ENCODE measurements around the gene CACNA1C.

CACNA1C gene

GRCh38 chr12:2319737-2320506 is 267.1 kb downstream of the CACNA1C start:
- no peak overlapping the region for H3K9ac ChIP-seq (ENCODE audit: low read length in 2 of 2)
- H3K27me3 ChIP-seq (ENCODE audit: control insufficient read depth in 1 of 2, insufficient read depth in 2 of 2, low read length in 2 of 2), result no peaks in the 10 kb centered on the region
- no peaks in the 10 kb centered on the region for H3K9me3 ChIP-seq (ENCODE audit: control insufficient read depth in 2 of 2, low read length in 2 of 2)
- H3K36me3 ChIP-seq (ENCODE audit: control insufficient read depth in 2 of 2, insufficient read depth in 2 of 2, low read length in 2 of 2), result no peaks in the 10 kb centered on the region
- no peak overlapping the region for H3K27ac ChIP-seq (ENCODE audit: low read length)
- peaks cover 62% of the 10 kb centered on the region for H3K4me1 ChIP-seq (ENCODE audit: control insufficient read depth, insufficient read depth, low read length)
- no peak overlapping the region for H3K4me3 ChIP-seq (ENCODE audit: low read length in 2 of 2)

GRCh38 chr12:2320841-2321240 is 268.1 kb downstream of the CACNA1C start:
- Histone ChIP-seq H3K27ac (ENCODE audit: low read length) (no peak overlapping the region), H3K27me3 (ENCODE audit: control insufficient read depth in 1 of 2, insufficient read depth in 2 of 2, low read length in 2 of 2) (no peaks in the 10 kb centered on the region), H3K9ac (ENCODE audit: low read length in 2 of 2) (no peak overlapping the region), H3K4me1 (ENCODE audit: control insufficient read depth, insufficient read depth, low read length) (peaks cover 62% of the 10 kb centered on the region), H3K9me3 (ENCODE audit: control insufficient read depth in 2 of 2, low read length in 2 of 2) (no peaks in the 10 kb centered on the region), H3K4me3 (ENCODE audit: low read length in 2 of 2) (no peak overlapping the region), H3K36me3 (ENCODE audit: control insufficient read depth in 2 of 2, insufficient read depth in 2 of 2, low read length in 2 of 2) (no peaks in the 10 kb centered on the region)

GRCh38 chr12:2322554-2323120 is 269.9 kb downstream of the CACNA1C start:
- Histone ChIP-seq H3K9me3 (ENCODE audit: control insufficient read depth in 2 of 2, low read length in 2 of 2) (no peaks in the 10 kb centered on the region), H3K36me3 (ENCODE audit: control insufficient read depth in 2 of 2, insufficient read depth in 2 of 2, low read length in 2 of 2) (no peaks in the 10 kb centered on the region), H3K4me3 (ENCODE audit: low read length in 2 of 2) (no peak overlapping the region), H3K4me1 (ENCODE audit: control insufficient read depth, insufficient read depth, low read length) (peaks cover 59% of the 10 kb centered on the region), H3K9ac (ENCODE audit: low read length in 2 of 2) (no peak overlapping the region), H3K27me3 (ENCODE audit: control insufficient read depth in 1 of 2, insufficient read depth in 2 of 2, low read length in 2 of 2) (no peaks in the 10 kb centered on the region), H3K27ac (ENCODE audit: low read length) (no peak overlapping the region)

DNA sequence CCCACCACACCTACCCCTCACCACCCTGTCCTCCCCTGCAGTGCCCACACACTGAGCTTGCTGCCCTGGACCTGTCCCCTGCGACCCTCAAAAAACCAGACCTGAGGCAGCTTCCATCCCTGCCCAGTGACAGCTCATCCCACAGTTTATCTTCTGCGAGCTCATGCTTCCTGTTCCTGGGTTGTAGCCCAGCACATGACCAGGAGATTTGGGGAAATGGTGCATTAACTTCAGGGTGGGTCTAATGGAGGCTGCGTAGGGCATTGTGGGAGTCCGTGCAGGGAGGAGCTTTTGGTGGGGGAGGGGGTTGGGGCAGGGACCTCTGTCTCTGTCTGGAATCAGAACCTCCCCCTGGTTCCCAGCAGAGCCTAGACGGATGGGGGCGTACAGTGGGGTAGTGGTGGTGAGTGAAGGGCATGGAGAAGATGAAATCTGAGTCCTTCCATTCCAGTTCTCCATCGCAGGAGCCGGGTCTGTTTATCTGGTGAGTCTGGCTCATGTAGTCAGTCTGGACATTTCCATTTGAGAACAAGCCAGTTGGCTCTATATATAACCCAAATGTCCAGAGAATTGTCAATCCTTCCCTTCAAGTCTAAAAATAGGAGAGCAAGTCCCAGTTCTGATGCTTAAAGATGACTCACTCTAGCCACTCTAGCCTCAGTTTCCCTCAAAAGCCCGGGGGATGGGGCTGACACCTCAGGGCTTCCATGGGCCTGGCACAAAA is 270.9 kb downstream of the CACNA1C start:
- H3K4me1 ChIP-seq (ENCODE audit: control insufficient read depth, insufficient read depth, low read length), result peaks cover 51% of the 10 kb centered on the region
- H3K27me3 ChIP-seq (ENCODE audit: control insufficient read depth in 1 of 2, insufficient read depth in 2 of 2, low read length in 2 of 2), result no peaks in the 10 kb centered on the region
- no peaks in the 10 kb centered on the region for H3K36me3 ChIP-seq (ENCODE audit: control insufficient read depth in 2 of 2, insufficient read depth in 2 of 2, low read length in 2 of 2)
- H3K4me3 ChIP-seq (ENCODE audit: low read length in 2 of 2), result no peak overlapping the region
- H3K9ac ChIP-seq (ENCODE audit: low read length in 2 of 2), result no peak overlapping the region
- H3K9me3 ChIP-seq (ENCODE audit: control insufficient read depth in 2 of 2, low read length in 2 of 2), result no peaks in the 10 kb centered on the region
- H3K27ac ChIP-seq (ENCODE audit: low read length), result peak overlapping the region; percentile 46

DNA sequence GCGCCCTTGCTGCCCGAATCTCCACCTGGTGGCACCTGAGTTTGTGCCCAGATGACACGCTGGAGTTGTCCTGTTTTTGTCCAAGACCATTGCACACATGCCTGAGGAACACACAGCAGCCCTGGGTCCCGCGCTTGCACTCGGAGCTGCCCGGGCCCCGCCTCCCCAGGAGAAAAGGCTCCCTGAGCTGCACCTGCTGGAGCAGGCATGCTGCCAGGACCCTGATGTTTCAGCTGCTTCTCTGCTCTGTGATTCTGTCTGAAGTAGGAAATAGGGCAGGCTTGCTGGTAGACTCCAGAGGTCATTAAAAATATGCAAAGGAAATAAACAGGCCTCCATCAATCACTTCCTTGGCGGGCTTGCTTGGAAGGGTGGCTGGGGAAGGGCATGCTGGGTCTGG is 271.6 kb downstream of the CACNA1C start:
- H3K27me3 ChIP-seq (ENCODE audit: control insufficient read depth in 1 of 2, insufficient read depth in 2 of 2, low read length in 2 of 2), result no peaks in the 10 kb centered on the region
- peak overlapping the region; percentile 55 for H3K27ac ChIP-seq (ENCODE audit: low read length)
- H3K9me3 ChIP-seq (ENCODE audit: control insufficient read depth in 2 of 2, low read length in 2 of 2), result no peaks in the 10 kb centered on the region
- no peak overlapping the region for H3K9ac ChIP-seq (ENCODE audit: low read length in 2 of 2)
- H3K4me3 ChIP-seq (ENCODE audit: low read length in 2 of 2), result peak overlapping the region in 1 of 2 donors; percentile 15
- peaks cover 44% of the 10 kb centered on the region for H3K4me1 ChIP-seq (ENCODE audit: control insufficient read depth, insufficient read depth, low read length)
- H3K36me3 ChIP-seq (ENCODE audit: control insufficient read depth in 2 of 2, insufficient read depth in 2 of 2, low read length in 2 of 2), result no peaks in the 10 kb centered on the region

GRCh38 chr12:2325519-2325918 is 272.7 kb downstream of the CACNA1C start:
- peak overlapping the region; percentile 11 for H3K27ac ChIP-seq (ENCODE audit: low read length)
- H3K9ac ChIP-seq (ENCODE audit: low read length in 2 of 2), result no peak overlapping the region
- no peaks in the 10 kb centered on the region for H3K9me3 ChIP-seq (ENCODE audit: control insufficient read depth in 2 of 2, low read length in 2 of 2)
- H3K36me3 ChIP-seq (ENCODE audit: control insufficient read depth in 2 of 2, insufficient read depth in 2 of 2, low read length in 2 of 2), result no peaks in the 10 kb centered on the region
- H3K4me3 ChIP-seq (ENCODE audit: low read length in 2 of 2), result no peak overlapping the region
- no peaks in the 10 kb centered on the region for H3K27me3 ChIP-seq (ENCODE audit: control insufficient read depth in 1 of 2, insufficient read depth in 2 of 2, low read length in 2 of 2)
- peaks cover 42% of the 10 kb centered on the region for H3K4me1 ChIP-seq (ENCODE audit: control insufficient read depth, insufficient read depth, low read length)

DNA sequence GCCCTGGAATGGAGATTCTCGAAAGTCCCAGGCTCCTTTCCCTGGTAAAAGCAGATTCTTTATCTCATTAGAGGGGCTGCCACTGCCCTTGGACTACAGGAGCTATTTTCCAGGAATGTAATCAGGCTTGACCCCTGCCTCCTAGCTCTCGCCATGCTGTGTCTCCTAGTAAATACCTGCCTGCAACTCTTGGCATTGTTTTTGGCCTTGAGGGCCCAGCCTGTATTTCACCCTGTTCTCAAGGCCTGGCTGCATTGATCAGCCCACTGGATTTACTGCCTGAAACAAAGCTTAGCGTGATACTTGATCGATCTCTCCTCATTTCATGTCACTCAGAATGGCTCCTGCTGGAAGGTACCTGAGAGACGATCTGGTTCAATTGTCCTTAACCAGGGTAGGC is 273.7 kb downstream of the CACNA1C start:
- Histone ChIP-seq H3K27ac (ENCODE audit: low read length) (no peak overlapping the region), H3K27me3 (ENCODE audit: control insufficient read depth in 1 of 2, insufficient read depth in 2 of 2, low read length in 2 of 2) (no peaks in the 10 kb centered on the region), H3K9ac (ENCODE audit: low read length in 2 of 2) (no peak overlapping the region), H3K9me3 (ENCODE audit: control insufficient read depth in 2 of 2, low read length in 2 of 2) (no peaks in the 10 kb centered on the region), H3K4me1 (ENCODE audit: control insufficient read depth, insufficient read depth, low read length) (peaks cover 36% of the 10 kb centered on the region), H3K4me3 (ENCODE audit: low read length in 2 of 2) (no peak overlapping the region), H3K36me3 (ENCODE audit: control insufficient read depth in 2 of 2, insufficient read depth in 2 of 2, low read length in 2 of 2) (no peaks in the 10 kb centered on the region)

GRCh38 chr12:2328661-2329060 is 275.9 kb downstream of the CACNA1C start:
- no peaks in the 10 kb centered on the region for H3K36me3 ChIP-seq (ENCODE audit: control insufficient read depth in 2 of 2, insufficient read depth in 2 of 2, low read length in 2 of 2)
- H3K9ac ChIP-seq (ENCODE audit: low read length in 2 of 2), result no peak overlapping the region
- H3K9me3 ChIP-seq (ENCODE audit: control insufficient read depth in 2 of 2, low read length in 2 of 2), result no peaks in the 10 kb centered on the region
- no peak overlapping the region for H3K4me3 ChIP-seq (ENCODE audit: low read length in 2 of 2)
- no peaks in the 10 kb centered on the region for H3K27me3 ChIP-seq (ENCODE audit: control insufficient read depth in 1 of 2, insufficient read depth in 2 of 2, low read length in 2 of 2)
- no peak overlapping the region for H3K27ac ChIP-seq (ENCODE audit: low read length)
- H3K4me1 ChIP-seq (ENCODE audit: control insufficient read depth, insufficient read depth, low read length), result peaks cover 21% of the 10 kb centered on the region

GRCh38 chr12:2329661-2330210 is 276.9 kb downstream of the CACNA1C start:
- Histone ChIP-seq H3K9ac (ENCODE audit: low read length in 2 of 2) (no peak overlapping the region), H3K27me3 (ENCODE audit: control insufficient read depth in 1 of 2, insufficient read depth in 2 of 2, low read length in 2 of 2) (no peaks in the 10 kb centered on the region), H3K9me3 (ENCODE audit: control insufficient read depth in 2 of 2, low read length in 2 of 2) (no peaks in the 10 kb centered on the region), H3K36me3 (ENCODE audit: control insufficient read depth in 2 of 2, insufficient read depth in 2 of 2, low read length in 2 of 2) (no peaks in the 10 kb centered on the region), H3K4me1 (ENCODE audit: control insufficient read depth, insufficient read depth, low read length) (peaks cover 10% of the 10 kb centered on the region), H3K27ac (ENCODE audit: low read length) (no peak overlapping the region), H3K4me3 (ENCODE audit: low read length in 2 of 2) (no peak overlapping the region)

DNA sequence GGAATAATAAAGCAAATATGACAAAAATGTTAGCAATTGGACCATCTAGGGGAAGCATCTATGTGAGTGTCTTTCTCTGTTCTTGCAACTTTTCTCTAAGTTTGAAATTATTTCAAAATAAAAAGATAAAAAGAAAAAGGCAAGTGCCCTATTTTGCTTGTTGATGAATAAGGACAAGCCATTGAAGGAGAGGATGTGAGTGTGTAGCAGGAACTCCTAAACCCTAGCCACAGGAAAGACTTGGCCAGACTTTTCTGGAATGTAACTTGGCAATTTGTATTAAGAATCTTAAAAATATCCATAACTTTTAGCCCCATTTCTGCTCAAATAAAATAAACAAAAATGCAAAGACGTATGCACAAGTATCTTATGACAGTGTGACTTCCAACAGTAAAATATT is 279.4 kb downstream of the CACNA1C start:
- Histone ChIP-seq H3K36me3 (ENCODE audit: control insufficient read depth in 2 of 2, insufficient read depth in 2 of 2, low read length in 2 of 2) (no peaks in the 10 kb centered on the region), H3K9me3 (ENCODE audit: control insufficient read depth in 2 of 2, low read length in 2 of 2) (no peaks in the 10 kb centered on the region), H3K27me3 (ENCODE audit: control insufficient read depth in 1 of 2, insufficient read depth in 2 of 2, low read length in 2 of 2) (no peaks in the 10 kb centered on the region), H3K4me1 (ENCODE audit: control insufficient read depth, insufficient read depth, low read length) (peaks cover 21% of the 10 kb centered on the region), H3K9ac (ENCODE audit: low read length in 2 of 2) (no peak overlapping the region), H3K4me3 (ENCODE audit: low read length in 2 of 2) (no peak overlapping the region), H3K27ac (ENCODE audit: low read length) (no peak overlapping the region)
